Neural progenitor cell (in vitro differentiated cells): ENCODE results near the gene WWOX. TPM values are rescaled to one million over a fixed set of nuclear protein-coding genes. Genes with fewer than 3 reads are reported as not detected.
A peak's percentile ranks its signal among the peaks of the same experiment; 100 is the strongest.

Source experiments
- DNase-seq: peaks from one replicate; pipeline ENCODE4 v3.0.0-alpha.2; 2016; ENCODE audit warnings: low spot score
- H2AFZ ChIP-seq: fragments of 200-600 bp; sonication (generic); replicated peaks from 2 replicates; pipeline ENCODE4 v1.6.1; 2016; ENCODE audit warnings: antibody characterized with exemption
- H3F3A ChIP-seq: fragments of 200-600 bp; sonication (generic); 2 replicates; pipeline ENCODE4 v1.6.1; 2016; ENCODE audit warnings: antibody characterized with exemption, low read depth
- H3K27ac ChIP-seq: fragments of 200-600 bp; sonication (generic); 2 replicates; pipeline ENCODE4 v1.5.1; 2016; ENCODE audit warnings: mild to moderate bottlenecking
- H3K27me3 ChIP-seq: fragments of 200-600 bp; sonication (generic); 2 replicates; pipeline ENCODE4 v1.6.1; 2016; ENCODE audit warnings: mild to moderate bottlenecking, moderate library complexity
- H3K36me3 ChIP-seq: fragments of 200-600 bp; sonication (generic); 2 replicates; pipeline ENCODE4 v1.5.1; 2016
- H3K4me1 ChIP-seq: fragments of 200-600 bp; sonication (generic); 2 replicates; pipeline ENCODE4 v1.6.1; 2016; ENCODE audit warnings: mixed run types
- H3K4me2 ChIP-seq: fragments of 200-600 bp; sonication (generic); 2 replicates; pipeline ENCODE4 v1.6.1; 2016
- H3K4me3 ChIP-seq: fragments of 200-600 bp; sonication (generic); 2 replicates; pipeline ENCODE4 v1.5.1; 2016
- H3K79me2 ChIP-seq: fragments of 200-600 bp; sonication (generic); 2 replicates; pipeline ENCODE4 v1.6.1; 2016; ENCODE audit warnings: low read depth
- H3K9ac ChIP-seq: fragments of 200-600 bp; sonication (generic); 2 replicates; pipeline ENCODE4 v1.6.1; 2016
- H3K9me3 ChIP-seq: fragments of 200-600 bp; sonication (generic); 2 replicates; pipeline ENCODE4 v1.5.1; 2016; ENCODE audit warnings: low read depth
- H4K20me1 ChIP-seq: fragments of 200-600 bp; sonication (generic); 2 replicates; pipeline ENCODE4 v1.6.1; 2016; ENCODE audit warnings: low read depth
- H3K27ac Mint-ChIP-seq: 3 replicates; pipeline ENCODE4 v1.8.0; 2021; ENCODE audit warnings: mixed read lengths
- H3K27me3 Mint-ChIP-seq: 2 replicates; pipeline ENCODE4 v1.8.0; 2022; ENCODE audit warnings: low read depth, mild to moderate bottlenecking, inconsistent platforms, moderate library complexity, mixed read lengths; ENCODE audit not compliant: insufficient read depth
- H3K36me3 Mint-ChIP-seq: 3 replicates; pipeline ENCODE4 v1.8.0; 2021; ENCODE audit warnings: mixed read lengths
- H3K4me1 Mint-ChIP-seq: 3 replicates; pipeline ENCODE4 v1.8.0; 2021; ENCODE audit warnings: mixed read lengths
- H3K4me3 Mint-ChIP-seq: 3 replicates; pipeline ENCODE4 v1.8.0; 2021; ENCODE audit warnings: mild to moderate bottlenecking, moderate library complexity, mixed read lengths
- H3K9me3 Mint-ChIP-seq: 3 replicates; pipeline ENCODE4 v1.8.0; 2020; ENCODE audit warnings: mixed read lengths
- CTCF ChIP-seq: fragments of 200-600 bp; sonication (generic); IDR thresholded peaks from 2 replicates; pipeline ENCODE4 v1.5.1; 2017; ENCODE audit warnings: antibody characterized with exemption, mild to moderate bottlenecking
- EZH2 ChIP-seq: fragments of 200-600 bp; sonication (generic); IDR thresholded peaks from 2 replicates; pipeline ENCODE4 v1.6.1; 2017; ENCODE audit warnings: antibody characterized with exemption, mild to moderate bottlenecking, moderate library complexity
- EZH2phosphoT487 ChIP-seq: fragments of 200-600 bp; sonication (generic); IDR thresholded peaks from 2 replicates; pipeline ENCODE4 v1.6.1; 2017; ENCODE audit warnings: antibody characterized with exemption
- total RNA-seq: library from RNA; depleted of rRNA; stranded (reverse); fragments of >200 nt; gene quantifications from 2 replicates; pipeline ENCODE4 v1.2.3, GENCODE V29; 2015; ENCODE audit warnings: low replicate concordance

WWOX gene
- total RNA-seq, 1 donor from 2014 or later = 63.7 TPM

- no peaks in the 10 kb centered on the region for H3F3A ChIP-seq
- TF ChIP-seq CTCF = no peak
- no peak overlapping the region for H3K4me3 Mint-ChIP-seq
Observed at GRCh38 chr16:78176435-78176834, 77.0 kb downstream of the WWOX start.

DNA sequence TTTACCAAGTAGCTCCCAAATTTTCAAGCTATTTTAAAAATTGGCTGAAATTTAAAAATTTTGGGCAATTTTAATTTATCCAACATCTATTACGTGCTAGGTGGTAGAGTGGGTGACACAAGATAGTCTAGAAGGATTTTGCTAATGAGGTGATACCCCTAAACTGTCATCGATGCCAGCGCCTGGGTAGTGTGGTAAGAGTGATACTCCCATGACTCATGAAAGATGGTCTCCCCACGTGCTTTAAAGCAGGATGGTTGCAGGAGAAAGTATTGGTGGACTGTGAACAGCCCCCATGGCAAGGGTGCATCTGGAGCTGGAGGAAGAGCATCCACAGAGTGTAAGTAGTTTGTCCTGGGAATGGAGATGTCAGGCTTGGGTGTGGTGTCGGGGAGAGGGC, 77.8 kb downstream of the WWOX start:
- H3F3A ChIP-seq = no peaks in the 10 kb centered on the region
- no peaks in the 10 kb centered on the region for H3K27me3 ChIP-seq
- no peak for DNase-seq
- TF ChIP-seq EZH2phosphoT487 = no peak
- TF ChIP-seq EZH2 = no peak
- no peak for TF ChIP-seq CTCF
- no peak overlapping the region for H2AFZ ChIP-seq
- H3K9me3 ChIP-seq = no peaks in the 10 kb centered on the region
- no peaks in the 10 kb centered on the region for H3K27me3 Mint-ChIP-seq
- H4K20me1 ChIP-seq = no peaks in the 10 kb centered on the region
- H3K27ac Mint-ChIP-seq = no peak overlapping the region
- no peaks in the 10 kb centered on the region for H3K36me3 ChIP-seq
- no peaks in the 10 kb centered on the region for H3K36me3 Mint-ChIP-seq
- no peaks in the 10 kb centered on the region for H3K4me1 ChIP-seq
- no peak overlapping the region for H3K4me2 ChIP-seq
- no peaks in the 10 kb centered on the region for H3K79me2 ChIP-seq
- peaks cover 10% of the 10 kb centered on the region for H3K4me1 Mint-ChIP-seq
- no peak overlapping the region for H3K4me3 ChIP-seq
- H3K9ac ChIP-seq = no peak overlapping the region
- no peak overlapping the region for H3K4me3 Mint-ChIP-seq
- no peak overlapping the region for H3K27ac ChIP-seq
- H3K9me3 Mint-ChIP-seq = no peaks in the 10 kb centered on the region

More at GRCh38 chr16:78176435-78176834, 77.0 kb downstream of the WWOX start:
- no peak overlapping the region for H3K27ac Mint-ChIP-seq
- no peaks in the 10 kb centered on the region for H3K9me3 ChIP-seq
- no peak overlapping the region for H3K4me2 ChIP-seq
- no peak overlapping the region for H3K9ac ChIP-seq
- H3K79me2 ChIP-seq = no peaks in the 10 kb centered on the region
- no peak for DNase-seq
- no peaks in the 10 kb centered on the region for H3K4me1 ChIP-seq
- no peak overlapping the region for H3K27ac ChIP-seq
- H3K27me3 Mint-ChIP-seq = no peaks in the 10 kb centered on the region
- H3K4me3 ChIP-seq = no peak overlapping the region
- peaks cover 10% of the 10 kb centered on the region for H3K4me1 Mint-ChIP-seq
- no peaks in the 10 kb centered on the region for H3K9me3 Mint-ChIP-seq
- H3K36me3 Mint-ChIP-seq = no peaks in the 10 kb centered on the region
- no peak overlapping the region for H2AFZ ChIP-seq
- no peaks in the 10 kb centered on the region for H3K27me3 ChIP-seq
- no peaks in the 10 kb centered on the region for H3K36me3 ChIP-seq
- H4K20me1 ChIP-seq = no peaks in the 10 kb centered on the region

DNA sequence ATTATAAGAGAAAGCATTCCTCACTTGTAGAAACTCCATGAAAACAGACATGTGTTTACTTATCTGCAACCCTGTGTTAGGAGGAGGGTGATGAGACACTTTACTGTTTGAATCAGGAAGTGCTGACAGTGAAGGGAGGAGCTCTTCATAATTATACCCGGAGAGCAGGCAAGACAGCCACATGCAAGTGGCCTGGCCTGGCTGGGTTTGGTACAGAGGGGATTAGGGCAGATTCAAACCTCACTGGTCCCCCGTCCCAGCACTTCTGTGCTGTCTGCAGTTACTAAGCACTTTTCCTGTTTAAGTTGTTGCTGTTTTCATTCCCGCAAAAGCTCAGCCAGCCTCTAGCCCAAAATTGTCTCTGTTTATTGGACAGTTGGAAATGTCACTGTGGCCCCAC, 78.5 kb downstream of the WWOX start:
- peak; percentile 5 for DNase-seq
- Histone ChIP-seq H3K4me3 (no peak overlapping the region), H3K27ac (no peak overlapping the region), H3K4me1 (no peaks in the 10 kb centered on the region), H3K9ac (no peak overlapping the region), H3K4me2 (no peak overlapping the region), H2AFZ (no peak overlapping the region), H3K9me3 (no peaks in the 10 kb centered on the region), H3K36me3 (no peaks in the 10 kb centered on the region), H3K79me2 (no peaks in the 10 kb centered on the region), H3F3A (no peaks in the 10 kb centered on the region), H3K27me3 (no peaks in the 10 kb centered on the region), H4K20me1 (no peaks in the 10 kb centered on the region)
- H3K9me3 Mint-ChIP-seq = no peaks in the 10 kb centered on the region
- peaks cover 9% of the 10 kb centered on the region for H3K4me1 Mint-ChIP-seq
- TF ChIP-seq EZH2phosphoT487 = no peak
- TF ChIP-seq CTCF = no peak
- TF ChIP-seq EZH2 = no peak
- H3K4me3 Mint-ChIP-seq = no peak overlapping the region
- no peaks in the 10 kb centered on the region for H3K27me3 Mint-ChIP-seq
- H3K27ac Mint-ChIP-seq = no peak overlapping the region
- no peaks in the 10 kb centered on the region for H3K36me3 Mint-ChIP-seq

DNA sequence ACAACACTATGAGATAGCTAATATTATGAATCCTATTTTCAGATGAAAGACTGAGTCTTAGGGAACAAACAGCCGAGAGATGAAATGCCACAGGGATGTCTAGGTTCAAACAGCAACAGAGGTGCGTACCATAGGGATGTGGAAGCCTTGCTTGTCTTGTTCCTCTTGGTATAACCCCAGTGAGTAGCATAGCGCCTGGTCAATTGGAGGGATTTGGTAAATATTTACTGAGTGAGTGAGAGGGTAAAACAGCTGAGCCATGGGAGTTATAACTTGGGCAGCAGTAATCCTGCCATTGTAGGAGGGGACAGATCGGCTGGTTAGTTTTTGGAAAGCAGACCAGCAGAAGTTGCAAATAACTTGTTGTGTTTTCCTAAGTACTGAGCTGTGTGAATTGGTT, 80.2 kb downstream of the WWOX start:
- H3K4me3 ChIP-seq = no peak overlapping the region
- Mint-ChIP-seq H3K9me3 (no peaks in the 10 kb centered on the region), H3K27me3 (no peaks in the 10 kb centered on the region), H3K27ac (no peak overlapping the region), H3K4me3 (no peak overlapping the region), H3K36me3 (no peaks in the 10 kb centered on the region), H3K4me1 (peaks cover 9% of the 10 kb centered on the region)
- H3K9ac ChIP-seq = no peak overlapping the region
- no peak overlapping the region for H3K27ac ChIP-seq
- H3K9me3 ChIP-seq = no peaks in the 10 kb centered on the region
- no peak for TF ChIP-seq CTCF
- no peak for TF ChIP-seq EZH2
- H3K79me2 ChIP-seq = no peaks in the 10 kb centered on the region
- no peaks in the 10 kb centered on the region for H3F3A ChIP-seq
- H4K20me1 ChIP-seq = no peaks in the 10 kb centered on the region
- H3K4me2 ChIP-seq = no peak overlapping the region
- no peaks in the 10 kb centered on the region for H3K27me3 ChIP-seq
- H2AFZ ChIP-seq = no peak overlapping the region
- no peak for DNase-seq
- no peaks in the 10 kb centered on the region for H3K4me1 ChIP-seq
- H3K36me3 ChIP-seq = no peaks in the 10 kb centered on the region
